AG08396 (cell line): ENCODE measurements around the gene GPR183.
"Not testable (repeated sequence)": the region's sequence is repeated elsewhere in the genome, so short reads cannot be mapped to it uniquely, and the experiment has no call there.

Experiments
- DNase-seq: peaks from one replicate; pipeline ENCODE4 v3.0.0; 2012; ENCODE audit warnings: low spot score, mixed read lengths

The GPR183 gene

GRCh38 chr13:99269627-99270241 is 37.5 kb downstream of the GPR183 start:
- DNase-seq: peak; percentile 39

- DNase-seq: no peak
Observed at GRCh38 chr13:99268822-99269221, 38.4 kb downstream of the GPR183 start.

- DNase-seq: no peak
Observed at GRCh38 chr13:99267927-99268326, 39.3 kb downstream of the GPR183 start.

GRCh38 chr13:99266827-99267226 is 40.4 kb downstream of the GPR183 start:
- DNase-seq: no peak

- peak; percentile 33 for DNase-seq
Observed at GRCh38 chr13:99265821-99266426, 41.3 kb downstream of the GPR183 start.

- no peak for DNase-seq
Observed at GRCh38 chr13:99265162-99265800, 41.9 kb downstream of the GPR183 start.

- no peak for DNase-seq
Observed at GRCh38 chr13:99264051-99264450, 43.1 kb downstream of the GPR183 start.

GRCh38 chr13:99263126-99263785 is 43.9 kb downstream of the GPR183 start:
- DNase-seq: no peak

GRCh38 chr13:99261059-99261458 is 46.1 kb downstream of the GPR183 start:
- DNase-seq: no peak

GRCh38 chr13:99260216-99260615 is 47.0 kb downstream of the GPR183 start:
- peak; percentile 10 for DNase-seq

- no peak for DNase-seq
Observed at GRCh38 chr13:99258946-99259345, 48.3 kb downstream of the GPR183 start.

- no peak for DNase-seq
Observed at GRCh38 chr13:99258210-99258860, 48.9 kb downstream of the GPR183 start, which contains the start of gene GPR18. TSS of gene GPR18 (minus strand) at chr13:99258379. CDS start at chr13:99255872, 2,507 bp downstream.

- no peak for DNase-seq
Observed at GRCh38 chr13:99257291-99257690, 49.9 kb downstream of the GPR183 start.

GRCh38 chr13:99256709-99257108 is 50.5 kb downstream of the GPR183 start:
- DNase-seq: peak; percentile 14

GRCh38 chr13:99256283-99256682 is 50.9 kb downstream of the GPR183 start:
- no peak for DNase-seq

- DNase-seq: no peak
Observed at GRCh38 chr13:99255271-99255670, 51.9 kb downstream of the GPR183 start.

- DNase-seq: no peak
Observed at GRCh38 chr13:99254830-99255229, 52.4 kb downstream of the GPR183 start.

- no peak for DNase-seq
Observed at GRCh38 chr13:99251921-99252320, 55.3 kb downstream of the GPR183 start.

GRCh38 chr13:99250982-99251825 is 56.0 kb downstream of the GPR183 start:
- DNase-seq: no peak

- DNase-seq: not testable (repeated sequence)
Observed at GRCh38 chr13:99249606-99250005, 57.6 kb downstream of the GPR183 start.

GRCh38 chr13:99249178-99249577 is 58.0 kb downstream of the GPR183 start:
- DNase-seq: not testable (repeated sequence)
